Measurements from ENCODE around the gene FANCG. TPM values are rescaled to one million over a fixed set of nuclear protein-coding genes. Genes with fewer than 3 reads are reported as not detected.

The FANCG gene
- total RNA-seq, 2 donors from 2014 or later: 6.0 to 29.3 TPM

- Histone ChIP-seq H3K27ac (peak within 1 kb of the TSS; percentile 89 to 99 (median 94)), H3K36me3 (replicated peaks in 1 of 2; ENCODE audit: insufficient read depth in 1 of 2, low read depth in 2 of 2) (peaks cover 0 to 7% of the 10 kb centered on the region in 2 donors), H3K27me3 (no peaks in the 10 kb centered on the region), H3K9me3 (no peaks in the 10 kb centered on the region), H3K4me3 (peak within 1 kb of the TSS; percentile 42 to 69), H3K4me1 (peaks cover 22% of the 10 kb centered on the region)
- intact Hi-C loops (cut with DNase I): no loop called here
- 0 to 3% methylated on average over 10 to 52 of the region's 53 CpGs for WGBS, 2 donors
- peak; percentile 91 to 93 (median 92) for DNase-seq
- peak; percentile 97 for ATAC-seq
- TF ChIP-seq CTCF (IDR thresholded peaks at IDR 0.05) (peak; percentile 54 to 91 (median 77)), POLR2A (IDR thresholded peaks at IDR 0.05) (peak; percentile 75 to 89 (median 87))
These were observed 16.5 kb upstream of the FANCG start, which contains the start of gene PIGO for GRCh38 chr9:35096035-35096849. Gene PIGO (minus strand): TSS chr9:35096591. CDS start chr9:35095565, 1,026 bp downstream.

GRCh38 chr9:35091536-35091935 is 11.8 kb upstream of the FANCG start:
- intact Hi-C loops (cut with DNase I): no loop called here
- DNase-seq: no peak
- no peak for TF ChIP-seq POLR2A (IDR thresholded peaks at IDR 0.05)
- no peak for TF ChIP-seq CTCF (IDR thresholded peaks at IDR 0.05)
- H3K27ac ChIP-seq: no peak overlapping the region
- no peaks in the 10 kb centered on the region for H3K27me3 ChIP-seq
- 90 to 92% methylated on average over 6 to 12 of the region's 17 CpGs for WGBS, 2 donors
- H3K4me3 ChIP-seq: no peak overlapping the region
- H3K4me1 ChIP-seq: peaks cover 14% of the 10 kb centered on the region
- ATAC-seq: no peak
- peaks cover 0 to 21% of the 10 kb centered on the region in 2 donors for H3K36me3 ChIP-seq (replicated peaks in 1 of 2; ENCODE audit: insufficient read depth in 1 of 2, low read depth in 2 of 2)
- no peaks in the 10 kb centered on the region for H3K9me3 ChIP-seq

DNA sequence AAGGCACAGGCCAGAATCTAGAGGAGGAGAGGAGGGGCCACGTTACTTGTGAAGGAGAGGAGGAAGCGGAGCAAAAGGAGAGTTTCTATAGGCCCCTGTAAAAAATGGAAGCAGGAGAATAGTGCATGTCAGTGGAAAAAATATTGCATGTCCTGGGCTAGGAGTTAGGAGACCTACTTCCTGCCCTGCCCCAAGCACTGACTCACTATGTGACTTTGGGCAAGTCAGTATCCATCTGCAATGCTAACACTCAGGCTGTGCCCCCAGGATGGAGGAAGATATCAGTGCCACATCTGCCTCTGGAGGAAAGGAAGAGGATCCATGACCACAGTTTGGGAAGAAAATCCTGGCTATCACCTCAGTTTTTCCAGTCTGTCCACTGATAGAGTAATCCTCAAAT is 9.7 kb upstream of the FANCG start:
- TF ChIP-seq CTCF (IDR thresholded peaks at IDR 0.05) (no peak), POLR2A (IDR thresholded peaks at IDR 0.05) (no peak)
- no peak for DNase-seq
- H3K4me3 ChIP-seq: no peak overlapping the region
- 91 to 94% methylated on average over 2 of the region's 2 CpGs for WGBS, 2 donors
- ATAC-seq: no peak
- no peaks in the 10 kb centered on the region for H3K27me3 ChIP-seq
- no peaks in the 10 kb centered on the region for H3K4me1 ChIP-seq
- H3K36me3 ChIP-seq (replicated peaks in 1 of 2; ENCODE audit: insufficient read depth in 1 of 2, low read depth in 2 of 2): peaks cover 0 to 21% of the 10 kb centered on the region in 2 donors
- intact Hi-C loops (cut with DNase I): no loop called here
- H3K27ac ChIP-seq: no peak overlapping the region
- H3K9me3 ChIP-seq: no peaks in the 10 kb centered on the region

- intact Hi-C loops (cut with DNase I): no loop called here
- no peak for TF ChIP-seq POLR2A (IDR thresholded peaks at IDR 0.05)
- no peak overlapping the region for H3K27ac ChIP-seq
- DNase-seq (no peak), ATAC-seq (no peak)
- peaks cover 4% of the 10 kb centered on the region for H3K4me1 ChIP-seq
- H3K36me3 ChIP-seq (replicated peaks in 1 of 2; ENCODE audit: insufficient read depth in 1 of 2, low read depth in 2 of 2): peaks cover 0 to 16% of the 10 kb centered on the region in 2 donors
- H3K4me3 ChIP-seq: no peak overlapping the region
- WGBS, 2 donors: 74 to 80% methylated on average over 2 of the region's 2 CpGs
- H3K27me3 ChIP-seq: no peaks in the 10 kb centered on the region
- H3K9me3 ChIP-seq: no peaks in the 10 kb centered on the region
These were observed 5.3 kb upstream of the FANCG start for GRCh38 chr9:35085078-35085477.

- ATAC-seq (no peak), DNase-seq (no peak)
- Histone ChIP-seq H3K4me1 (peaks cover 20% of the 10 kb centered on the region), H3K27me3 (no peaks in the 10 kb centered on the region), H3K4me3 (peak overlapping the region; percentile 84 to 95), H3K36me3 (replicated peaks in 1 of 2; ENCODE audit: insufficient read depth in 1 of 2, low read depth in 2 of 2) (no peaks in the 10 kb centered on the region), H3K27ac (peak overlapping the region in 3 of 4 donors; percentile 41 to 81 (median 65)), H3K9me3 (no peaks in the 10 kb centered on the region)
- intact Hi-C loops (cut with DNase I): no loop called here
- 1 to 7% methylated on average over 9 to 10 of the region's 10 CpGs for WGBS, 2 donors
- no peak for TF ChIP-seq POLR2A (IDR thresholded peaks at IDR 0.05)
- no peak for TF ChIP-seq CTCF (IDR thresholded peaks at IDR 0.05)
These were observed 709 bp downstream of the FANCG start for GRCh38 chr9:35079041-35079425.
